Dedifferentiated amniotic fluid mesenchymal stem cell (primary cell): Measurements from ENCODE around the gene CMTM3.
A peak's percentile ranks its signal among the peaks of the same experiment; 100 is the strongest.
"Not testable (repeated sequence)": the region's sequence is repeated elsewhere in the genome, so short reads cannot be mapped to it uniquely, and the experiment has no call there.

Experiments used
- DNase-seq: peaks from one replicate; pipeline ENCODE4 v3.0.0-alpha.2; 2016; ENCODE audit errors: extremely low spot score

Gene CMTM3, protein sequence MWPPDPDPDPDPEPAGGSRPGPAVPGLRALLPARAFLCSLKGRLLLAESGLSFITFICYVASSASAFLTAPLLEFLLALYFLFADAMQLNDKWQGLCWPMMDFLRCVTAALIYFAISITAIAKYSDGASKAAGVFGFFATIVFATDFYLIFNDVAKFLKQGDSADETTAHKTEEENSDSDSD

DNA sequence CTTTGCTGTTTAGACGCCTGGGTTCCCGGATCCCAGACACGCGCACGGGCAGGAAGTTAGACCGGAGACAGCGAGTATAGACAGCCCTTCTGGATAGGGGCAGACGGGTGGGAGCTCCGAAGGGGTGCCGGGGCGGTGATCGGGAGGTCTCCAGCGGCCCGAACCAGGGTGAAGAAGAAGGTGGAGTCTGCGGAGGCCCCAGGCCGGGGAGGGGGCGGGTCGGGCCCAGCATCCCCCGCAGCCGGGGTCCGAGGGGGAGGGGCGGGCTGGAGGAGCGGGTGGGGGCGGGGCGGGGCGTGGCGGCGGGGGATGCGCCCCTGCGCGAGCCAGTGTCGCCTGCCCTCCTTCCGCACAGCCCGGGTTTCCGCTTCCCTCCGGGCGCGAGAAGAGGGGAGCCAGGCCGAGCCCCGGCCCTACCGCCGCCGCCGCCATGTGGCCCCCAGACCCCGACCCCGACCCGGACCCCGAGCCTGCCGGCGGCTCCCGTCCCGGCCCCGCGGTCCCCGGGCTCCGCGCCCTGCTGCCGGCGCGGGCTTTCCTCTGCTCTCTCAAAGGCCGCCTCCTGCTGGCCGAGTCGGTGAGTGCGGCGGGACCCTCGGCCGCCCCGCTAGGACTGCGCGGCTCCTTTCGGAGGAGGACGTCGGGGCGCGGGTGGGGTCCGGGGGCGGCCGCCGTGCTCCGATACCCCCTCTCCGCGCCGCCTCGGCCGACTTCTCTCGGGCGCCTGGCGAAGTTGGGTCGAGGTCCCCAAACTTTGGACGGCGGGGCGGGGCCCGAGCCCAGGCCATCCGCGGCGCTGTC, at the start of gene CMTM3:
TSS of gene CMTM3 (plus strand) at position 329 of the 801 bp plus-strand sequence. CDS start at position 431, 102 bp downstream.
- DNase-seq: peak; percentile 54

DNA sequence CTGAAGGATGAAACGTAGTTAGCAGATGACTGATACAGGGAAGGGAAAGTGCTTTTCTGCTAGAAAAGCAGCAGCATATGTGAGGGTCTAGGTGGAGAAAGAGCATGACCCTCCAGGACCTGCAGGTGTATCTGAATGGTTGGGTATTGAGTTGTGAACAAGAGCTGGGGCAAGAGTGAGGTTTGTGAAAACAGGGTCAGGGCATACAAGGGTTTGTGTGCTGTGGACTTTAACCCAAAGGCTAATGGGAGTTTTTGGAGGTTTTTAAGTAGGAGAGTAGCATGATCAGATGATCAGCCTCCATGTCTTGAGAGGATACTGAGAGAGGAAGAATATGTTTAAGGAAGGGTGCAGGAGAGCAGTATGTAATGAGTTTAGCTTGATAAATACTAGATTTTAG, 44.4 kb upstream of the CMTM3 start:
- no peak for DNase-seq

DNA sequence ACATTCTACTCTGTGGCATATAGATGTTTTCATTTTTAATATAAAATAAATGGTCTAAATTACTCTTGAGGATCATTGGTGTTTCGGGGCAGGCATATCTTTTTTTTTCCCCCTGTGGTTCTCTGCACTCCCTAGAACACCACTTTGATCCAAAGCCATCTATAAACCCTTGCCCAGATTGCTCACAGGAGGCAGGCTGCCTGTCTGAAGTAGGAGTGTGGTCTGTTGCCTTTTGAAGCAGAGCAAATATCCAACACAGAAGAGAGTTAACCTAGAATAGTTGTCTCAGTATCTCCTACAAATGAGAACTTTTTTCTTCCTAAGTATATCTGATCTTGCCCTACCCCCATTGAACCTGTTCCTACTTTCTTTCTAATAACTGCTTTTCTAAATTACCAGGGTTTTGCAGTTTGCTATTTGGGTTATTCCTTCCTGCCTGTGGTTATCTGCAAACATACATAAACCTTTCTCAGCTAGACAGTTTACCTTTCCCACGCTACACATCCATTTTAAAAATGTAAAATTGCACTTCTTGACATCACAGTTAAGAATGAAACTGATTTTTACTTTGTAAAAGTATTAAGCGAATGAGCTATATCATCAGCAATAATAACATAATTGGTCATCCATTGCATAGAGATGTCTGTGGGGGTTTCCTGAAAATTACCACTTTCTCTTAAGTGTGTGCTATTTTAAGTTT, 43.0 kb upstream of the CMTM3 start:
- DNase-seq: no peak

DNA sequence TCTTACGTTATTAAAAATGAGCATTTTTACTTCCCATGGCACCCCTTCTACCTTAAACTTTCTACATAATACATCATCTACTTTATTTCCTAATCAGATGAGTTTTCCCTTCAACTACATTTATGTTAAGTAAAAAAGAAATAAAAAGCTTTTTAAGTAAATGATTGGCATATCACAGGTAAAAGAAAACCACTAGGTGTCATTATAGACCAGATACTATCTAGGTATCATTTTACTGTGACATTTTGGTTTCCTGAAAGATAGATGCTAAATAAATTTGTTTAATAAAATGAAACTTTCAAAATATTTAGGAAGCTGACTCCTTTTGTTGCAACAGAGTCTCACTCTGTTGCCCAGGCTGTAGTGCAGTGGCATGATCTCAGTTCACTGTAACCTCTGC, 42.1 kb upstream of the CMTM3 start:
- DNase-seq: no peak

DNA sequence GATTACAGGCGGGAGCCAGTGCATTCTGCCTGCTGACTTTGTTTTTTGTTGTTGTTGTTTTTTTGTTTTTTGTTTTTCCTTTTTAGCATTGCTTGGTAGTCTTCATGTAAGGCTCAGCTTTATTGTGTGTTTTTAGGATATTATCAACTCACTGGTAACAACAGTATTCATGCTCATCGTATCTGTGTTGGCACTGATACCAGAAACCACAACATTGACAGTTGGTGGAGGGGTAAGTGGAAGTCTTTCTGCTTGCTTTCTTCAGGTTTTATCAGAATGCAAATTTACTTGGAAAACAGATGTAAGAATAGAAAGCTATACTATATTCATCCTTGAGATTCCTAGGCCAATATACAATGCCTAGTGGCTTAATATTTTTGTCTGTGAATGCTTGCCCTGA, 41.5 kb upstream of the CMTM3 start:
- no peak for DNase-seq

DNA sequence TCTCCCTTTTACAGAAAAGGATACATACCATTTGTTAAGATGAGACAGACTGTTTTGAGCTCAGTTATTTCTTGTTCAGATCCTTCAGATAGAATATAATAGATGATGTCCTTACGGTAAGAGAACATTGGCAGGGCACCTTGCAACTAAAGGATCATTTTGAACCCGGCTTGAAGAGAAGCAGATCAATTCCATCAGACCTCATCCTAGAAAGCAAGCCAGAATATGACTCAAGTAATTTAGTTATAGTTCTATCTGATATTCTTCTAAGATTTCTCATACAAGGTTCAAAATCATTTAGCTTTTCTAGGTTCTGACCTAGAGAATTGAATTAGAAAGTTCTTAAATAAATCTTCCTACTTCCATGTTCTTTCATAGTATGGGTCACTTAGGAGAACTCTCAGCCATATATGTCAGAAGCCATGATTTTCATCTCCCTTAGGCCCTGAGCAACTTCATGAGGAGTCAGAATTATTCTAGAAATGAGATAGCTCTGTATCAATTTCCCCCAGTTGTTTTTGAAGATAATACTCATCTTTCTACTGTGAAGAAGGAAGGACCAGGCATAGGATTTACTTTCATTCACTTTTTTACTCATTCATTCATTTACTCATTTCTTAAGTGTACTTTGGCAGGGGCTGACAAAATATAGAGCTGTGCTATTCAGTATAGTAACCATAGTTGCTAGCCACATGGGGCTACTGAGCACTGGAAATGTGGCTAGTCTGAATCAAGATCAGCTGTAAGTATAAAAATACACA, 40.8 kb upstream of the CMTM3 start:
- no peak for DNase-seq

DNA sequence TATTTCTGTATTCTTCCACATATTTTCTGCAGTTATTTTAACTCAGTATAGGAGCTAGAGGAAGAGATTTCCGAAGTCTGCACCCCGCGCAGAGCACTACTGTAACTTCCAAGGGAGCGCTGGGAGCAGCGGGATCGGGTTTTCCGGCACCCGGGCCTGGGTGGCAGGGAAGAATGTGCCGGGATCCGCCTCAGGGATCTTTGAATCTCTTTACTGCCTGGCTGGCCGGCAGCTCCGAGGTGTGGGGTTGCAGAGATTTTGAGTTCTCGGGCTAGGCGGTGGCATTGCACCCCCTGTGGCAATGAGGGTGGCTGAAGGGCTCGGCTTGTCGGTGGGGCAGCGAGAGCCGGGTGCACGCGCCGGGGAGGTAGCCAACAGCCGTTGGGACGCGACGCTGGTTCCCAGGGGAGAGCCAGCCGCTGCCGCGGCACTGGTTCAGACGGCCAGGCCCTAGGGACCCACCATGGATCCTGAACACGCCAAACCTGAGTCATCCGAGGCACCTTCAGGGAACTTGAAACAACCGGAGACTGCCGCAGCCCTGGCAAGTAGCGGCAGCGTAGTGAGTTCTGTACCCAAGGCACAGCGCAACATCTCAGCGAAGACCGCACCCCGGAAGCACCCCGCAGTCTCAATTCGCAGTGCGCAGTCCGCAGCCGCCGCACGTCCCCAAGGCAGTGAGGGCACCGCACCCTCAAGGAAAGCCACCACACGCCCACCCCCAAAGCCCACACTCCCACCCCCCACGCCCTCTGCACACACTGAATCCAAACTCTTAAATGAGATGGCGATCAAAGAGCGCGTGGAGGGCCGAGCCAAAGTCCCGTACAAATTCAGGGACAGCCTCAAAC, 38.2 kb upstream of the CMTM3 start, which contains the start of gene CMTM1:
TSS of gene CMTM1 (plus strand) at position 389 of the 851 bp plus-strand sequence. CDS start at position 464, 75 bp downstream.
- DNase-seq: no peak

DNA sequence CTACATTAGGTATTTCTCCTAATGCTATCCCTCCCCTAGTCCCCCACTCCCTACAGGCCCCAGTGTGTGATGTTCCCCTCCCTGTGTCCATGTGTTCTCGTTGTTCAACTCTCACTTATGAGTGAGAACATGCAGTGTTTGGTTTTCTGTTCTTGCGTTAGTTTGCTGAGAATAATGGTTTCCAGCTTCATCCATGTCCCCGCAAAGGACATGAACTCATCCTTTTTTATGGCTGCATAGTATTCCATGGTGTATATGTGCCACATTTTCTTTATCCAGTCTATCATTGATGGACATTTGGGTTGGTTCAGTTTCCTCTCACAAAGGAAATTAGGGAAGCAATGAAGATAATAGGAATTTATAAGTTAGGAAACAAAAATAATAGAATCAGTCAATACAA, 37.2 kb upstream of the CMTM3 start:
- DNase-seq: not testable (repeated sequence)

DNA sequence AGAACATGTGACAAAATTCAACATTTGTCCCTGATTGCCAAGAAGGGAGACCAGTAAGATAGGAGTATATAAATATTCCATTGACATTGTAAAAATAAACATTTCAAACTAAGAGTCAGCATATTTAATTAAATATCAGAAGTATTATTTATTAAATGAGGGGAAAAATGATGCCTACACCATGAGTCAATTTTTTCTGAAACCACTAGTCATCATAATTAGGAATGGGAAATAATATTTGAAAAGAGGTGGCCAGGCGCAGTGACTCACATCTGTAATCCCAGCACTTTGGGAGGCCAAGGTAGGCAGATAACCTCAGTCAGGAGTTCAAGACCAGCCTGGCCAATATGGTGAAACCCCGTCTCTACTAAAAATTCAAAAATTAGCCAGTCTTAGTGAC, 36.1 kb upstream of the CMTM3 start:
- DNase-seq: no peak

DNA sequence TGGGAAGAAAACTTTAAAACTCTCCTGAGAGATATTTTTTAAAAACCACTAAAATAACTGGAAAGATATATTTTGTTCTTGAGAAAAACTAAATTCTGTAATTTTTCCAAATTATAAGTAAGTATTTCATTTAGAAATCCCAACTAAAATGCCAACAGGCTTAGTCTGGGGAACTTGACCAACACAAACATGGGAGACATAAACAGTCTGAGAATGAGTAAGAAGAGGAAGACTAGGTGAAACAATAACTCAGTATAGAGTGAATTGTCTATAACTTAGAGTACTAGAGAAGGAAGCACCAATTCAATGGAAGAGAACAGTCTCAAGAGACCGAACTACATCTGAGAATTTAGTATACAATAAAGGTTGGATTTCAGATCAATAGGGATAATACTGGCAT, 35.4 kb upstream of the CMTM3 start:
- peak; percentile 76 for DNase-seq

DNA sequence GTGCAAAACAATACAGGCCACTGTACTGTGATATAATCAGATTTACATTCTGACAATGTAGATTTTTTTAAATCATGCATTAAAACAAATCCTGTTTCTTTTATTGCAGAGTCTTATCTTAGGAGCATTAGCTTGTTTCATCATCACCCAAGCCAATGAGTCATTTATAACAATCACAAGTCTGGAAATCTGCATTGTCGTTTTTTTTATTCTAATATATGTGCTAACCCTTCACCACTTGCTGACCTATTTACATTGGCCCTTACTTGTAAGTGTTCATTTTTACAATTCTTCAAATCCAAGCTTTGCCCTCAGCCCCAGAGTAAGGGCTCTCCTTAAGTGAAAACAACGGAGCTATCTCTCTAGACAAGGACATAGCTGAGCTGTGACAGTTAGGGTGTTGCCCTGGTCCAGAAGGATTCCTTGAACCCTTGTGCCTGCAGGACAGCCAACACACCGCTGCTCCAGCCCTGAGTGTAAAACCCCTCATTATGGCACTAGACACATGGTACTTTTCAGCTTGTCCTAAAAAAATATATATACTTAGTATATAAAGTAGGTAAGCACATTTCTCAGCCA, 34.6 kb upstream of the CMTM3 start:
- DNase-seq: peak; percentile 38

DNA sequence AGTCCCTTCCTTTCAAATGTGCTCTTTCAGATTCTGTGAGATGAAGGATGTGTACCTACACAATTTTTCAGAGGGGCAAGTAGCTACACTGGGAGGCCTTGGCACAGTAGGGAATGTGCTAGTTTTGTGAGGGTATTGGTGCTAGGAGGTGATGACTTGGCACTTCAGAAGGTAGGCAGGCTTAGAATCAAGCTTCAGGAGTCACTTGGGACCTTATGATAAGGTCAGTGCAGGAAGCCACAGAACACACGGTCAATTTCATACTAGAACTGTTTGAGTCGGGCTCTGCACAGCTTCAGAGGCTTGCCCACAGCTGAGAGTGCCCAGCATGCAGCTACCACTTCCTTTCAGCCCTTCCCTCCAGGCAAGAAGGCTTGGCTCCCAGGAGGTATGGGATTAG, 32.1 kb upstream of the CMTM3 start:
- no peak for DNase-seq

DNA sequence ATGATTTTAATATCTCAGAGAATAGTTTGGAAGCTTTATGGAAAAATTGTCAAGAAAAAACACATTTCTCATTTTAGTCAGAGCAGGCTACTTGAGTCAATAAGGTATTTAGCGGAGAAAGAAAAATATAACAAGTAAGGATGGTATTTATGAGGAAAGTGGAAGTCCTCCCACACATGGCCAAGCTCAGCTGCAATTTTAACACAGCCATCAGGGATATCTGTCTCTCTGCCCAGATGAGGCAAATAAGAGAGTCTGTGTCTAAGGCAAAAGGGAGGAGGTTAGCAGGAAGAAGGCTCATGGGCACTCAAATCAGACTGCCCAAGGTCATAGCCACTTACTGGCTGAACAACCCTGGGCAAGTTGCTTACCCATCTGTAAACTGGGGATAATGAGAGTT, 30.4 kb upstream of the CMTM3 start:
- no peak for DNase-seq

DNA sequence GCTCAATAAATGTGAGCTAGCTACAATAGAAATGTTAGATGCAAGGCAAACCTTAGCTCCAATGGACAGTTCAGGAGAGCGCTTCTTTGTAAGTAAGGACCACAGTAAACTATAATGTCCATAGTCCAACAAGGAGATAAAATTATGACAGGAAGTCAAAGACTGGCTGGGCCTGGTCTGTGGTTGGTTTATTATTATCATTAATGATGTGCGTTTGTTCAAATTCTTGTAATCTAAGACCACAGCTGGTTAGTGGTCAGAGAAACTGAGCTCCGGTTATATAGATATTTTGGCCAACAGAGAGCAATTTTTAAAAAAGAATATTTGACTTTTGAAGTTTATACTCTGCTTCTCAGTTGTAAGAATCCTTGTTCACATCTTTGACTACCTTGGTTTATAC, 30.0 kb upstream of the CMTM3 start:
- DNase-seq: no peak

DNA sequence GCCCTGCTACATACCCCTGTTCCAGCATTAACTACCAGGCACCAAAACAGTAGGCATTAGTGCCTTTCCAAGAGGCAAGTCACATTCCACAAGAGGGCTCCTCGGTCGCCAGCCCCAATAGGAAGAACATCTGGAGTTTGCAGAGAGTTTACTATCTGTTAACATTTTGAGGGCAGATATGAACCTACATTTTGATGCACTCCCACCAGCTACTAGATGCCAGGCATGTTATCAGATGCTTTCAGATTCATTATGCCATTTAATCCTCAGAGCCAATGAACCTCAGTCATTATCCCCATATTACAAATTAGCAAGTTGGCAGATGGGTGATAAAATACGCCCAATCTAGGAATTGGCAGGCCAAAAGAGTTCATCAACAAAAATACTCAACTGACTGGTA, 29.4 kb upstream of the CMTM3 start:
- DNase-seq: no peak

DNA sequence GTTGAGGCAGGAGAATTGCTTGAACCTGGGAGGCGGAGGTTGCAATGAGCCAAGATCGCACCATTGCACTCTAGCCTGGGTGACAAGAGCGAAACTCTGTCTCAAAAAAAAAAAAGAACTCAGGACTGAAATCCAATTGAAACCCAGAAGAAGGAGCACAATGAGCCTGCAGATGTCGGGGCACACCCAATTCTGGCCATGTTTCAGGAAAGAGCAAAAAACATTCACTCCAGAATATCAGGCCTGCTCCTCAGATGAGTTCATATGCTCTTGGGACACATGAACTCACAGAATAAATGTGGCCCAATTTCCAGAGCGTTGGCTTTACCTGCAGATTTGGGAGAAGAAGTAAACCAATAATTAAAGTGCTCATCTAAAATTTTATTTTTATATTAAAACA, 28.2 kb upstream of the CMTM3 start:
- DNase-seq: no peak

DNA sequence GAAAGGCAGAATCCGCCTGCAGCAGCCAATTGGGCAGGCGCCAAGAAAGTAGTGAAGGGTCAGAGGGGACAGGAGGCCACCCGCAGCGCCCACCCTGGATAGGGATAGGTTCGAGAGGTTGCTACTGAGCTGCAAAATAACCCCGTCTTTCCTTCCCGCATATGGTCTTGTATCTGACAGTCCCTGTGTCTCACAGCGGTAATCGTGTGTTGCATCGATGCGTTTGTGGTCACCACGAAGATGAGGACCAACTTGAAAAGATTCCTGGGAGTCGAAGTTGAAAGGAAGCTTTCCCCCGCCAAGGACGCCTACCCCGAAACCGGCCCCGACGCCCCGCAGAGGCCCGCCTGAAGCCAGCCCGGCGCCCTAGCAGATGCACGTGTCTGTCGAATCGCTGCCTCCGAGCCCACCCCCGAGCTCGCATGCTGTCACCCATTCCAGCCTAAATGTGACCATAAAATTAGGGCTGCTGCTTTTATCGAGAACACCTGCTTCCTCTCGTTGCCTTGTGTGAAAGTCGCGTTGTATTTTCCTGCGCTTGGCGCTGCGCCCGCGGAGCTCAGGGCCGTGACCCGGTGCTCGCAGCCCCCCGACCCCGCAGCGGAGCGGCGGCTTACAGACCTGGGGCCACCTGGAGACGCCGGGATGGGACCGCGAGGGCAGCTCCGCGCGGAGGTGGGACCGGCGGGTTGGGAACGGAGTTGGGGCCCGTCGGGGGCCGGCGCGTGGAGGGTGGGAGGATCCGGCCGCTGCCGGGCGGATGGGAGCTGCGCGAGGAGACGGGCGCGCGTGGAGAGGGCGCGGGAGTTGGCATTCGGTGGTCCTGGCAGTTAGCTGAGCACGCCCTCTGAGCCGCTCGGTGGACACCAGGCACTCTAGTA, 25.6 kb upstream of the CMTM3 start, which contains the start of gene CMTM2:
TSS of gene CMTM2 (plus strand) at position 813 of the 881 bp plus-strand sequence. CDS start 145 bp downstream, outside the sequence.
- no peak for DNase-seq

DNA sequence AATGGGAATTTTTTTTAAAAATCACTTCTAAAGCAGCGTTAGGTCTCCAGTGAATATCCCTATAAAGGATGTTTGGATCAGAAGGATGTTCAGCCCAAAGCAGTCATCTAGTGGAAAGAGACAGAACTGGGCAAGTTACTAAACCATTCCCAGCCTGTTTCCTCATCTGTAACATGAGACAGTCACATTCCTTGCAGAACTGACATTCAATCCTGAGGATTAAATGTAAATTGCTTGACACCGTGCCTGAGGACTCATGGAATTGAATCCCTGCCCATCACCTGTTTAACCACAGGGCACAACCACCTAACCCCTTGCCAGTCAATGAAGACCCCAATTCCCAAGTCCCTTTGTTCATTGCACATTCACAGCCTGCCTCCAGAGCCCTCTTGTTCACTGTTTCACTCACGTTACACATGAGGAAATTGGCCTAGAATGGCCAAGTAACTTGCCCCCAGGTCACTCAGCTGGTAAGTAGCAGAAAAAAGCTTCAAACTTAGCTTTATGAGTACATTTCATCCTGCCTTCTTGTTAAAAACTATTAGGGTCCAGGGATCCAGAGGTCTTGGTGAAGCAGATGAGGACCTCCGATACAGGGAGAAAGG, 23.8 kb upstream of the CMTM3 start:
- peak; percentile 89 for DNase-seq
